Endothelial cell (in vitro differentiated cells): ENCODE data around the gene PTPRE. TPM values are rescaled to one million over a fixed set of nuclear protein-coding genes. Genes with fewer than 3 reads are reported as not detected.

Experiments
- DNase-seq: peaks from one replicate; pipeline ENCODE4 v3.0.0; 2021; ENCODE audit warnings: low spot score
- H3K27ac Mint-ChIP-seq: one replicate; pipeline ENCODE4 v1.8.0; 2021; ENCODE audit warnings: mixed read lengths, inconsistent platforms; ENCODE audit not compliant: unreplicated experiment
- H3K27me3 Mint-ChIP-seq: one replicate; pipeline ENCODE4 v1.8.0; 2021; ENCODE audit warnings: mild to moderate bottlenecking, moderate library complexity, mixed read lengths, inconsistent platforms; ENCODE audit not compliant: unreplicated experiment
- H3K36me3 Mint-ChIP-seq: one replicate; pipeline ENCODE4 v1.8.0; 2021; ENCODE audit warnings: mild to moderate bottlenecking, low read depth, mixed read lengths, inconsistent platforms; ENCODE audit not compliant: unreplicated experiment
- H3K4me1 Mint-ChIP-seq: one replicate; pipeline ENCODE4 v1.8.0; 2021; ENCODE audit warnings: mild to moderate bottlenecking, mixed read lengths, inconsistent platforms; ENCODE audit not compliant: unreplicated experiment
- H3K4me3 Mint-ChIP-seq: one replicate; pipeline ENCODE4 v1.8.0; 2021; ENCODE audit warnings: mild to moderate bottlenecking, mixed read lengths, inconsistent platforms; ENCODE audit not compliant: unreplicated experiment
- H3K9me3 Mint-ChIP-seq: one replicate; pipeline ENCODE4 v1.8.0; 2021; ENCODE audit warnings: mixed read lengths, inconsistent platforms; ENCODE audit not compliant: unreplicated experiment
- CTCF ChIP-seq: fragments of 200-600 bp; sonication (generic); IDR thresholded peaks from one replicate; pipeline ENCODE4 v1.5.0; 2021; ENCODE audit warnings: antibody characterized with exemption; ENCODE audit not compliant: unreplicated experiment
- total RNA-seq: library from RNA; stranded (reverse); fragmentation: NEBNext Ultra II Directional; extraction: Animal tissue kit (Norgen Biotek cat#: 25700); gene quantifications from one replicate; pipeline ENCODE4 v1.2.1, GENCODE V29; 2021; ENCODE audit not compliant: unreplicated experiment

PTPRE gene
- total RNA-seq, 1 donor from 2014 or later: 117 TPM

DNA sequence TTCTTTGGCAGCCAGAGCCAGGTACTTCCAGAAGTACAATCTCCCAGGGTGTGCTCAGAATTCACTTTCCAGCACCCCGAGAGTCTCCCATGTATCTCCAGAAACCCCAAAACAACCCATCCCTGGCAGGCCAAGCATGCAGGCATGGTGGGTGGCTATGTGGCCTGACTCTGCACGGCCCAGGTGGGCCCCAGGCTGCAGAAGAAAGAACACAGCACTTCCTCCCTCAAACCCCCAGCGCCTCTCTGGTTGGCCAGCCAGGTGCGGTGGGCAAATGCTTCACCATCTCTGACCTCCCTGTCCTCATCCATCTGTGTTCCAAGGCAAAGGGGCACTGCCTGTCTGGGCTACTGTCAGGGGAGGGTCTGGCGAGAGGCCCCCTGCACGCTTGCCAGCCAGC, 119.0 kb downstream of the PTPRE start:
- Mint-ChIP-seq H3K27ac (no peak overlapping the region), H3K4me3 (peak overlapping the region; percentile 47), H3K4me1 (peaks cover 41% of the 10 kb centered on the region), H3K27me3 (peaks cover 11% of the 10 kb centered on the region), H3K36me3 (peaks cover 19% of the 10 kb centered on the region), H3K9me3 (no peaks in the 10 kb centered on the region)
- DNase-seq: no peak
- no peak for TF ChIP-seq CTCF

DNA sequence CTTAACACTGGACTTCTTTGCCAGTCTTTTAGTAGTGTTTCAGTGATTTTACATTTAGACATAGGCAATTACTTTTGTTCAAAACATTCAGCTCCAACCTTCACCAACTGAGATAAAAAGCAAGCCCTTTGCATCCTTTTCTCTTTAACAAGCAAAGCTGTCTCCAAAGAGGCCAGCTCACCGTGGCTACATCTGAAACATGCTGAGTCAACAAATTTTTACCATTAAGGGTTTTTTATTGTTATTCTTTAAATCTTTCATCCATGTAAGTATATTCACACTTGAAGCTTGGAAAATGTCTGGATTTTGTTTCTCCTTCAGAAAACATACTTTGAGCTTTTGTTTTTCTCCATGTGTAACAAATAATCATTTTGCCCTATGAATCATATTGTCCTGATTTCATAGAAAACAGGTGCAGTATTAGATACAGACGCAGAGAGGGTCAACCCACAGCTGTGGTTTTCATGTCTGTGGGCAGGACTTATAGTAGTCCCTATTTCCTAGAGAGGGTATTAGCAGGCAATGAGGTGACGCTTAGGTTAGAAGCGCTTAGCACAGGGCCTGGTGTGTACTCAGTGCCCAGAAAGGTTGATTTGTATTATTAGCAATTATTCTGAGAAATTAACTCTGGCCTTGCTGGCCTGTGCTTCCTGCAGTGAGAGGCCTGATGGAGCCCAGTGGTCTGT, 119.9 kb downstream of the PTPRE start:
- Mint-ChIP-seq H3K4me3 (peak overlapping the region; percentile 69), H3K9me3 (no peaks in the 10 kb centered on the region), H3K27me3 (peaks cover 8% of the 10 kb centered on the region), H3K36me3 (peaks cover 18% of the 10 kb centered on the region), H3K4me1 (peaks cover 46% of the 10 kb centered on the region), H3K27ac (peak overlapping the region; percentile 65)
- DNase-seq: no peak
- no peak for TF ChIP-seq CTCF

GRCh38 chr10:128027306-128027705, 120.4 kb downstream of the PTPRE start:
- peaks cover 43% of the 10 kb centered on the region for H3K4me1 Mint-ChIP-seq
- H3K27ac Mint-ChIP-seq: no peak overlapping the region
- peaks cover 16% of the 10 kb centered on the region for H3K36me3 Mint-ChIP-seq
- H3K9me3 Mint-ChIP-seq: no peaks in the 10 kb centered on the region
- H3K27me3 Mint-ChIP-seq: peaks cover 7% of the 10 kb centered on the region
- no peak overlapping the region for H3K4me3 Mint-ChIP-seq
- no peak for TF ChIP-seq CTCF
- DNase-seq: no peak

DNA sequence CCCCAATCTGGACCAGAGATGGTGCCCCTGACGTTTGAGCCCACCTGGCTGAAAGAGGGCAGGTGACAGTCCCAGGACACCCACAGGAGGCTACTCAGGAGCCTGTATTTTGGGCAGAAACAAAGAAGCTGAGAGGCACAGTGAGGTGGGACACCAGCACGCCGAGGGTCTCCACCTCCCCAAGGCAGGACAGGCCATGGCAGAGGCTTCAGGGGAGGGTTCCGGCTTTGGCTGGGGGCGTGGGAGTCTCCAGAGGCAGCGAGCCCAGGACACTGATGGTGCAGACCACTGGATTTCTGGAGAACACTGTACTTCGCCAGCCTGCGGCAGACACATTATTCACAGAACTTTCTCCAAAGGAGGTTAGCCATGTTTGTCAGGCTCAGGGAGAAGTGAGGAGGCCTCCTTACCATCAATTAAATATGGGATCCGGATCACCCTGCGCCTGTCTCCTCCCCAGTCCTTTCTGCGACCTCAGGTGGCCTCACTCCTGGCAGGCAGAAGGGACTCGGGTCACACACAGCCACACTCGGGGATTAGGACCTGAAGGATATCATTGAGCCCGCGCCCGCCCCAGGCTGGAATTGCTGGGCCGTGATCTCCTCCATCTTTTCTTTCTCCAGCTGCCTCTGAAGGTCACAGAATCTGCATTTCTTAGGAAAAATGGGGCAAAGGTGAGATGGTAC, 121.1 kb downstream of the PTPRE start:
- peaks cover 41% of the 10 kb centered on the region for H3K4me1 Mint-ChIP-seq
- H3K36me3 Mint-ChIP-seq: peaks cover 17% of the 10 kb centered on the region
- DNase-seq: no peak
- no peak for TF ChIP-seq CTCF
- H3K9me3 Mint-ChIP-seq: no peaks in the 10 kb centered on the region
- peaks cover 7% of the 10 kb centered on the region for H3K27me3 Mint-ChIP-seq
- H3K27ac Mint-ChIP-seq: no peak overlapping the region
- H3K4me3 Mint-ChIP-seq: no peak overlapping the region

- TF ChIP-seq CTCF: no peak
- H3K4me3 Mint-ChIP-seq: no peak overlapping the region
- H3K4me1 Mint-ChIP-seq: peaks cover 36% of the 10 kb centered on the region
- no peaks in the 10 kb centered on the region for H3K9me3 Mint-ChIP-seq
- H3K27ac Mint-ChIP-seq: no peak overlapping the region
- H3K36me3 Mint-ChIP-seq: peaks cover 20% of the 10 kb centered on the region
- peaks cover 7% of the 10 kb centered on the region for H3K27me3 Mint-ChIP-seq
- DNase-seq: no peak
These were observed 121.8 kb downstream of the PTPRE start for GRCh38 chr10:128028508-128029289.
